Activated T-cell treated with anti-CD3 and anti-CD28 coated beads, Interleukin-2, amount 50 U/mL, for 72 hours (primary cell): Measurements from ENCODE around the gene PCDHGB7. TPM values are rescaled to one million over a fixed set of nuclear protein-coding genes. Genes with fewer than 3 reads are reported as not detected.
"Not testable (repeated sequence)": the region's sequence is repeated elsewhere in the genome, so short reads cannot be mapped to it uniquely, and the experiment has no call there.

Source experiments
- ATAC-seq, 2 donors: fragments of 150-1000 bp; cut with Tn5 transposase; replicated peaks in 1 of 2; 2 replicates each; pipeline ENCODE4 v1.10.0; 2021; ENCODE audit warnings: moderate library complexity in 2 of 2, mild to moderate bottlenecking in 1 of 2
- DNase-seq, 2 donors: peaks; one replicate each; pipeline ENCODE4 v3.0.0; 2021 to 2022; ENCODE audit warnings: mixed read lengths in 1 of 2
- H3K27ac Mint-ChIP-seq: one replicate; pipeline ENCODE4 v1.8.0; 2022; ENCODE audit warnings: mild to moderate bottlenecking, moderate library complexity, mixed read lengths
- H3K27me3 Mint-ChIP-seq: one replicate; pipeline ENCODE4 v1.8.0; 2022; ENCODE audit warnings: low read depth, mixed read lengths
- H3K36me3 Mint-ChIP-seq, 2 donors: one replicate each; pipeline ENCODE4 v1.8.0; 2022; ENCODE audit warnings: mixed read lengths in 2 of 2, mild to moderate bottlenecking in 1 of 2; ENCODE audit not compliant: insufficient read depth in 2 of 2
- H3K4me1 Mint-ChIP-seq: one replicate; pipeline ENCODE4 v1.8.0; 2022; ENCODE audit warnings: low read depth, mixed read lengths
- H3K4me3 Mint-ChIP-seq, 2 donors: one replicate each; pipeline ENCODE4 v1.8.0; 2022; ENCODE audit warnings: mild to moderate bottlenecking in 2 of 2, mixed read lengths in 2 of 2, moderate library complexity in 2 of 2
- H3K9me3 Mint-ChIP-seq, 2 donors: one replicate each; pipeline ENCODE4 v1.8.0; 2022; ENCODE audit warnings: mixed read lengths in 2 of 2
- total RNA-seq, 2 donors: library from RNA; stranded (reverse); gene quantifications; one replicate each; pipeline ENCODE4 v1.2.3, GENCODE V29; 2022

Gene PCDHGB7
- total RNA-seq = under 1 TPM in 1 of 2 donors, not detected in 1; 0.17 TPM

- H3K4me1 Mint-ChIP-seq = peaks cover 46% of the 10 kb centered on the region
- peak within 1 kb of the TSS; percentile 77 for H3K27ac Mint-ChIP-seq
- H3K27me3 Mint-ChIP-seq = peaks cover 90% of the 10 kb centered on the region
- H3K9me3 Mint-ChIP-seq = not testable (repeated sequence)
- H3K36me3 Mint-ChIP-seq = peaks cover 17 to 43% of the 10 kb centered on the region in 2 donors
- peak; percentile 77 to 79 for ATAC-seq
- peak within 1 kb of the TSS; percentile 77 to 86 for H3K4me3 Mint-ChIP-seq
- peak; percentile 67 to 71 for DNase-seq
Observed at GRCh38 chr5:141417494-141418172, at the start of gene PCDHGB7. TSS of gene PCDHGB7 (plus strand) at chr5:141417677. CDS start at chr5:141417860, 183 bp downstream.

- peak; percentile 41 to 46 for DNase-seq
- Mint-ChIP-seq H3K27ac (peak within 1 kb of the TSS; percentile 5), H3K27me3 (peaks cover 90% of the 10 kb centered on the region), H3K4me3 (peak within 1 kb of the TSS; percentile 83 to 92), H3K4me1 (peaks cover 13% of the 10 kb centered on the region), H3K36me3 (peaks cover 15 to 33% of the 10 kb centered on the region in 2 donors), H3K9me3 (peaks cover 2 to 13% of the 10 kb centered on the region in 2 donors)
- peak; percentile 63 to 81 for ATAC-seq
Observed at GRCh38 chr5:141369994-141370848, 47.3 kb upstream of the PCDHGB7 start, which contains the start of gene PCDHGB3. TSS of gene PCDHGB3 (plus strand) at chr5:141370242. CDS start at chr5:141370395, 153 bp downstream.

- Mint-ChIP-seq H3K36me3 (peaks cover 13 to 32% of the 10 kb centered on the region in 2 donors), H3K4me3 (no peak overlapping the region), H3K9me3 (peaks cover 7 to 10% of the 10 kb centered on the region in 2 donors), H3K27me3 (peaks cover 80% of the 10 kb centered on the region), H3K4me1 (peaks cover 12% of the 10 kb centered on the region), H3K27ac (no peak overlapping the region)
- ATAC-seq (no peak), DNase-seq (no peak)
Observed at GRCh38 chr5:141371572-141372475, 45.7 kb upstream of the PCDHGB7 start.

- Mint-ChIP-seq H3K4me1 (peaks cover 12% of the 10 kb centered on the region), H3K9me3 (peaks cover 7 to 10% of the 10 kb centered on the region in 2 donors), H3K4me3 (peak within 1 kb of the TSS in 1 of 2 donors; percentile 56), H3K36me3 (peaks cover 13 to 29% of the 10 kb centered on the region in 2 donors), H3K27me3 (peaks cover 76% of the 10 kb centered on the region), H3K27ac (no peak within 1 kb of the TSS)
- DNase-seq (no peak), ATAC-seq (no peak)
Observed at GRCh38 chr5:141373673-141374317, 43.7 kb upstream of the PCDHGB7 start, which contains the start of gene PCDHGA6. TSS of gene PCDHGA6 (plus strand) at chr5:141373891. CDS start at chr5:141374084, 193 bp downstream.

GRCh38 chr5:141374627-141375026 lies 42.9 kb upstream of the PCDHGB7 start:
- no peak for DNase-seq
- Mint-ChIP-seq H3K36me3 (peaks cover 13 to 29% of the 10 kb centered on the region in 2 donors), H3K4me1 (peaks cover 9% of the 10 kb centered on the region), H3K4me3 (no peak overlapping the region), H3K27me3 (peaks cover 74% of the 10 kb centered on the region), H3K9me3 (peaks cover 7 to 11% of the 10 kb centered on the region in 2 donors), H3K27ac (no peak overlapping the region)
- ATAC-seq = no peak

GRCh38 chr5:141375444-141376155 lies 41.9 kb upstream of the PCDHGB7 start:
- DNase-seq, ATAC-seq, H3K4me1 Mint-ChIP-seq, H3K27ac Mint-ChIP-seq, H3K4me3 Mint-ChIP-seq: not testable (repeated sequence)
- H3K9me3 Mint-ChIP-seq = peaks cover 7 to 11% of the 10 kb centered on the region in 2 donors
- H3K27me3 Mint-ChIP-seq = peaks cover 69% of the 10 kb centered on the region
- peaks cover 13 to 29% of the 10 kb centered on the region in 2 donors for H3K36me3 Mint-ChIP-seq

GRCh38 chr5:141382469-141383294 lies 34.8 kb upstream of the PCDHGB7 start, which contains the start of gene PCDHGA7:
TSS of gene PCDHGA7 (plus strand) at chr5:141382742. CDS start at chr5:141382900, 158 bp downstream.
- peaks cover 4 to 10% of the 10 kb centered on the region in 2 donors for H3K9me3 Mint-ChIP-seq
- peak within 1 kb of the TSS; percentile 62 to 75 for H3K4me3 Mint-ChIP-seq
- no peak within 1 kb of the TSS for H3K27ac Mint-ChIP-seq
- peaks cover 9% of the 10 kb centered on the region for H3K4me1 Mint-ChIP-seq
- no peak for ATAC-seq
- H3K36me3 Mint-ChIP-seq = peaks cover 12 to 26% of the 10 kb centered on the region in 2 donors
- H3K27me3 Mint-ChIP-seq = peaks cover 77% of the 10 kb centered on the region
- no peak for DNase-seq

GRCh38 chr5:141383345-141383744 lies 34.1 kb upstream of the PCDHGB7 start:
- DNase-seq (no peak), ATAC-seq (no peak)
- H3K9me3 Mint-ChIP-seq = peaks cover 5 to 12% of the 10 kb centered on the region in 2 donors
- peak overlapping the region in 1 of 2 donors; percentile 75 for H3K4me3 Mint-ChIP-seq
- H3K36me3 Mint-ChIP-seq = peaks cover 13 to 28% of the 10 kb centered on the region in 2 donors
- H3K27ac Mint-ChIP-seq = no peak overlapping the region
- H3K4me1 Mint-ChIP-seq = peaks cover 9% of the 10 kb centered on the region
- peaks cover 79% of the 10 kb centered on the region for H3K27me3 Mint-ChIP-seq

- DNase-seq (no peak), ATAC-seq (no peak)
- Mint-ChIP-seq H3K27ac (no peak overlapping the region), H3K27me3 (peaks cover 82% of the 10 kb centered on the region), H3K4me1 (peaks cover 9% of the 10 kb centered on the region), H3K36me3 (peaks cover 15 to 40% of the 10 kb centered on the region in 2 donors), H3K9me3 (peaks cover 11 to 14% of the 10 kb centered on the region in 2 donors), H3K4me3 (no peak overlapping the region)
Observed at GRCh38 chr5:141384471-141385267, 32.8 kb upstream of the PCDHGB7 start.
